HepG2 (cell line): Measurements from ENCODE around the gene PRM3. TPM values are rescaled to one million over a fixed set of nuclear protein-coding genes. Genes with fewer than 3 reads are reported as not detected.

Experiments
- FLYWCH1 ChIP-seq: sonication (generic); formaldehyde crosslinking; IDR thresholded peaks from 2 replicates; pipeline ENCODE4 v1.8.1; 2023; ENCODE audit warnings: mild to moderate bottlenecking, missing genetic modification reagents
- FOSL2 ChIP-seq: sonication (generic); formaldehyde crosslinking; IDR thresholded peaks from 2 replicates; pipeline ENCODE4 v1.4.0; 2020; ENCODE audit warnings: missing genetic modification reagents
- GATA4 ChIP-seq: sonication (generic); IDR thresholded peaks from 2 replicates; pipeline ENCODE4 v1.6.1; 2016; ENCODE audit warnings: antibody characterized with exemption, low read depth, borderline replicate concordance
- POLR2AphosphoS5 ChIP-seq: IDR thresholded peaks from 2 replicates; pipeline ENCODE4 v1.6.1; 2012; ENCODE audit warnings: low read depth, low read length
- POLR2G ChIP-seq: fragments of 200-400 bp; formaldehyde crosslinking; IDR thresholded peaks from 2 replicates; pipeline ENCODE4 v1.6.1; 2018; ENCODE audit warnings: mild to moderate bottlenecking, low read depth, low read length, moderate library complexity
- RXRA ChIP-seq: sonication (generic); formaldehyde crosslinking; IDR thresholded peaks from 2 replicates; pipeline ENCODE4 v1.5.1; 2020; ENCODE audit warnings: missing genetic modification reagents
- SP4 ChIP-seq: sonication (generic); formaldehyde crosslinking; IDR thresholded peaks from 2 replicates; pipeline ENCODE4 v1.8.1; 2023; ENCODE audit warnings: mild to moderate bottlenecking, missing genetic modification reagents
- SP5 ChIP-seq: IDR thresholded peaks from 2 replicates; pipeline ENCODE4 v1.6.1; 2016; ENCODE audit warnings: low read depth, borderline replicate concordance
- ZBTB20 ChIP-seq: sonication (generic); formaldehyde crosslinking; IDR thresholded peaks from 2 replicates; pipeline ENCODE4 v1.8.1; 2023; ENCODE audit warnings: missing genetic modification reagents, low read depth, mild to moderate bottlenecking, borderline replicate concordance
- ZBTB44 ChIP-seq: sonication (generic); formaldehyde crosslinking; IDR thresholded peaks from 2 replicates; pipeline ENCODE4 v1.4.0; 2020; ENCODE audit warnings: missing genetic modification reagents
- ZIK1 ChIP-seq: sonication (generic); formaldehyde crosslinking; IDR thresholded peaks from 2 replicates; pipeline ENCODE4 v1.5.0; 2020; ENCODE audit warnings: mild to moderate bottlenecking, low read depth, missing genetic modification reagents, borderline replicate concordance
- ZKSCAN5 ChIP-seq: sonication (generic); formaldehyde crosslinking; IDR thresholded peaks from 2 replicates; pipeline ENCODE4 v1.5.1; 2020; ENCODE audit warnings: mild to moderate bottlenecking, missing genetic modification reagents
- ZNF138 ChIP-seq: sonication (generic); formaldehyde crosslinking; IDR thresholded peaks from 2 replicates; pipeline ENCODE4 v1.5.0; 2020; ENCODE audit warnings: mild to moderate bottlenecking, low read depth, missing genetic modification reagents
- ZNF382 ChIP-seq: sonication (generic); formaldehyde crosslinking; IDR thresholded peaks from 2 replicates; pipeline ENCODE4 v1.5.0; 2020; ENCODE audit warnings: missing genetic modification reagents, mild to moderate bottlenecking, borderline replicate concordance
- ZNF510 ChIP-seq: sonication (generic); formaldehyde crosslinking; IDR thresholded peaks from 2 replicates; pipeline ENCODE4 v1.4.0; 2020; ENCODE audit warnings: low read depth, mild to moderate bottlenecking, missing genetic modification reagents
- ZNF564 ChIP-seq: sonication (generic); formaldehyde crosslinking; IDR thresholded peaks from 2 replicates; pipeline ENCODE4 v1.8.1; 2023; ENCODE audit warnings: mild to moderate bottlenecking, missing genetic modification reagents
- ZNF569 ChIP-seq: sonication (generic); formaldehyde crosslinking; IDR thresholded peaks from 2 replicates; pipeline ENCODE4 v1.5.0; 2020; ENCODE audit warnings: mild to moderate bottlenecking, missing genetic modification reagents, moderate library complexity, borderline replicate concordance
- ZNF781 ChIP-seq: sonication (generic); formaldehyde crosslinking; IDR thresholded peaks from 2 replicates; pipeline ENCODE4 v1.5.1; 2020; ENCODE audit warnings: borderline replicate concordance, mild to moderate bottlenecking, missing genetic modification reagents; ENCODE audit errors: not compliant biosample characterization
- ZNF878 ChIP-seq: sonication (generic); formaldehyde crosslinking; IDR thresholded peaks from 2 replicates; pipeline ENCODE4 v1.8.1; 2023; ENCODE audit warnings: mild to moderate bottlenecking, missing genetic modification reagents, moderate library complexity
- ZSCAN20 ChIP-seq: sonication (generic); formaldehyde crosslinking; IDR thresholded peaks from 2 replicates; pipeline ENCODE4 v1.4.0; 2020; ENCODE audit warnings: missing genetic modification reagents, mild to moderate bottlenecking, borderline replicate concordance
- polyA plus RNA-seq, 8 experiments: library from polyadenylated mRNA; depleted of rRNA in 3 of 8; stranded (reverse) in 7 of 8; unstranded in 1 of 8; fragments of >200 nt; fragmentation: Illumina TruSeq in 4 of 8; extraction: Trizol in 4 of 8; gene quantifications; 2 replicates each; pipeline versions ENCODE4 v1.2.1 to v1.2.3, GENCODE V29; 2011 to 2016; ENCODE audit warnings: low read depth in 4 of 8, missing spikeins in 1 of 8, mixed read lengths in 1 of 8; ENCODE audit not compliant: insufficient read depth in 1 of 8
- total RNA-seq, 5 experiments: library from RNA; depleted of rRNA; stranded (reverse); fragments of >200 nt; fragmentation: Illumina TruSeq; extraction: Trizol; gene quantifications; 2 replicates each; pipeline ENCODE4 v1.2.3, GENCODE V29; 2016; ENCODE audit warnings: low read depth in 1 of 5
- TF ChIP-seq, protein P1 (sequence below), 2 experiments: sonication (generic) in 1 of 2; formaldehyde crosslinking in 1 of 2; IDR thresholded peaks; 2 replicates each; pipeline versions ENCODE4 v1.4.0 to v1.6.1; 2016 to 2020; ENCODE audit warnings: borderline replicate concordance in 1 of 2, low read depth in 1 of 2, mild to moderate bottlenecking in 1 of 2, missing genetic modification reagents in 1 of 2
- TF ChIP-seq, protein P2 (sequence below): sonication (generic); formaldehyde crosslinking; IDR thresholded peaks from 2 replicates; pipeline ENCODE4 v1.4.0; 2020; ENCODE audit warnings: mild to moderate bottlenecking, missing genetic modification reagents

The PRM3 gene
- total and polyA plus RNA-seq, 2 of the 13 experiments (the other 11 are each of a cell fraction or from before 2014, with no cell fraction given): not detected

DNA sequence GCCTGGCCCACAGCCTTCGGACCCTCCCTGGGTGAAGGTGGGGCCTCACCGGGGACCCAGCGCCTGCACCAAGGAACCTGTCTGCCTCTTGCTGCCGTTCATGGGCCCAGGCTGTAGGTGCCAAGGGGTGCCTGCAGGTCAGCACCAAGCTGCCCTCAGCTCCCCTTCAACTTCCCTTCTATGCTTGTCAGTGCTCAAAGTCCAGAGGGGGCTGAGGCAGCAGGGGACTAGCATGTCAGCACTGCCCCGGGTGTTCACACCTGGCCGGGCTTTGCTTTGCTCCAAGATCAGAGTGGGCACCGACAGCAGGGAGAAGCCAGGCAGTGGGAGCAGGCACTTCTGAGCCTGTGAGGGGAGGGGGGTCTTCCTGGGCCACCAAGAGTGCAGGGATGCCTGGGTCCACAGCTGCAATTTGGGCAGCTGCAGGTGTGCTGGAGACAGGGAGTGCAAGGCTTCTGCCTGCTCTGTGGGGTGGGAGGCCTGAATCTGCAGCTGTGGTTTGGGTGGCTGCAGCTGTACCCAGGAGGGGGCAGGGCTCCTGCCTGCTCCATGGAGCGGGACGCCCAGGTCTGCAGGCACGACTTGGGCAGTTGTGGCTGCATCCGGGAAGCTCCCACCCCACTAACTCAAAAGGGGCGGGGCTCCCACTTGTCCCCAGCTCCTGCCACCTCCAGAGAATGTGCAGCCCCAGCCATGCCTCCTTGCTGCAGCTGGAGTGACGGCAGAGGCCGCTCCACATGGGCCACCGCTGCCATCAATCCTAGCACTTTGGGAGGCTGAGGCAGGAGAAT lies 35.3 kb upstream of the PRM3 start (continued):
- TF ChIP-seq POLR2G: peak; percentile 61
- TF ChIP-seq SP5 (CRISPR knock-in tag): peak; percentile 86
- TF ChIP-seq ZNF138 (CRISPR knock-in tag): peak; percentile 77; the same call in 1 of the 2 replicates
- TF ChIP-seq RXRA (CRISPR knock-in tag): peak; percentile 86
- 0 out of 2 replicates have a peak, but pooled peaks have one; percentile 14 for TF ChIP-seq ZNF569
- peak; percentile 38; the same call in 1 of the 2 replicates for TF ChIP-seq POLR2AphosphoS5
- no peak for TF ChIP-seq ZBTB44 (CRISPR knock-in tag)
- peak; percentile 39; the same call in 1 of the 2 replicates for TF ChIP-seq GATA4
- peak; percentile 46 for TF ChIP-seq FOSL2 (CRISPR knock-in tag)
- no peak for TF ChIP-seq ZNF510
- TF ChIP-seq ZNF382 (CRISPR knock-in tag): no peak
- TF ChIP-seq SP4: peak; percentile 81
- TF ChIP-seq ZBTB20 (CRISPR knock-in tag): peak; percentile 85; the same call in 1 of the 2 replicates
- peak; percentile 70; the same call in 1 of the 2 replicates for TF ChIP-seq ZNF564 (CRISPR knock-in tag)
- TF ChIP-seq FLYWCH1 (CRISPR knock-in tag): no peak
- TF ChIP-seq ZNF878 (CRISPR knock-in tag): peak; percentile 75; the same call in 1 of the 2 replicates
- peak; percentile 82 for TF ChIP-seq ZKSCAN5 (CRISPR knock-in tag)
- TF ChIP-seq ZSCAN20: 0 out of 2 replicates have a peak, but pooled peaks have one; percentile 4
- TF ChIP-seq, protein P1, sequence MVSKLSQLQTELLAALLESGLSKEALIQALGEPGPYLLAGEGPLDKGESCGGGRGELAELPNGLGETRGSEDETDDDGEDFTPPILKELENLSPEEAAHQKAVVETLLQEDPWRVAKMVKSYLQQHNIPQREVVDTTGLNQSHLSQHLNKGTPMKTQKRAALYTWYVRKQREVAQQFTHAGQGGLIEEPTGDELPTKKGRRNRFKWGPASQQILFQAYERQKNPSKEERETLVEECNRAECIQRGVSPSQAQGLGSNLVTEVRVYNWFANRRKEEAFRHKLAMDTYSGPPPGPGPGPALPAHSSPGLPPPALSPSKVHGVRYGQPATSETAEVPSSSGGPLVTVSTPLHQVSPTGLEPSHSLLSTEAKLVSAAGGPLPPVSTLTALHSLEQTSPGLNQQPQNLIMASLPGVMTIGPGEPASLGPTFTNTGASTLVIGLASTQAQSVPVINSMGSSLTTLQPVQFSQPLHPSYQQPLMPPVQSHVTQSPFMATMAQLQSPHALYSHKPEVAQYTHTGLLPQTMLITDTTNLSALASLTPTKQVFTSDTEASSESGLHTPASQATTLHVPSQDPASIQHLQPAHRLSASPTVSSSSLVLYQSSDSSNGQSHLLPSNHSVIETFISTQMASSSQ (IDR thresholded peaks at IDR 0.05; ENCODE audit: low read depth): no peak
- TF ChIP-seq, protein P1 (CRISPR knock-in tag; IDR thresholded peaks at IDR 0.05; ENCODE audit: borderline replicate concordance): peak; percentile 28; the same call in 1 of the 2 replicates
- peak; percentile 68; the same call in 1 of the 2 replicates for TF ChIP-seq ZIK1 (CRISPR knock-in tag)
- peak; percentile 82 for TF ChIP-seq ZNF781 (CRISPR knock-in tag)
- TF ChIP-seq, protein P2, sequence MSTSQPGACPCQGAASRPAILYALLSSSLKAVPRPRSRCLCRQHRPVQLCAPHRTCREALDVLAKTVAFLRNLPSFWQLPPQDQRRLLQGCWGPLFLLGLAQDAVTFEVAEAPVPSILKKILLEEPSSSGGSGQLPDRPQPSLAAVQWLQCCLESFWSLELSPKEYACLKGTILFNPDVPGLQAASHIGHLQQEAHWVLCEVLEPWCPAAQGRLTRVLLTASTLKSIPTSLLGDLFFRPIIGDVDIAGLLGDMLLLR (CRISPR knock-in tag): peak; percentile 53; the same call in 1 of the 2 replicates
